Upper lobe of left lung (tissue), 6 donors: ENCODE data around the gene COA3. TPM values are rescaled to one million over a fixed set of nuclear protein-coding genes. Genes with fewer than 3 reads are reported as not detected.

ENCODE experiments used
- ATAC-seq, 2 donors: fragments of 200-7000 bp; cut with Tn5 transposase; one replicate each; pipeline ENCODE4 v1.9.1; 2022; ENCODE audit warnings: mild to moderate bottlenecking in 2 of 2, moderate library complexity in 2 of 2; ENCODE audit not compliant: low FRiP score in 2 of 2
- DNase-seq, 2 donors: peaks; one replicate each; pipeline ENCODE4 v3.0.0-alpha.2; 2019 to 2020
- H3K27ac ChIP-seq, 4 donors: fragments of 200-600 bp; sonication (generic); one replicate each; pipeline ENCODE4 v1.5.1; 2016 to 2019
- H3K27me3 ChIP-seq, 4 donors: fragments of 200-600 bp; sonication (generic); one replicate each; pipeline ENCODE4 v1.5.1; 2017 to 2019
- H3K36me3 ChIP-seq, 4 donors: fragments of 200-600 bp; sonication (generic); one replicate each; pipeline ENCODE4 v1.5.1; 2016 to 2019
- H3K4me1 ChIP-seq, 4 donors: fragments of 200-600 bp; sonication (generic); one replicate each; pipeline ENCODE4 v1.5.1; 2018 to 2019
- H3K4me3 ChIP-seq, 4 donors: fragments of 200-600 bp; sonication (generic); one replicate each; pipeline ENCODE4 v1.5.1; 2017 to 2019; ENCODE audit warnings: mild to moderate bottlenecking in 2 of 4, moderate library complexity in 1 of 4
- H3K9me3 ChIP-seq, 4 donors: fragments of 200-600 bp; sonication (generic); one replicate each; pipeline ENCODE4 v1.5.1; 2018 to 2019
- EP300 ChIP-seq, 4 donors: sonication (generic); formaldehyde crosslinking; IDR thresholded peaks; one replicate each; pipeline ENCODE4 v1.5.1; 2017; ENCODE audit warnings: antibody characterized with exemption in 4 of 4, control low read depth in 2 of 4
- POLR2A ChIP-seq, 4 donors: fragments of 450-650 bp; IDR thresholded peaks; one replicate each; pipeline ENCODE4 v1.5.1; 2016 to 2017; ENCODE audit warnings: antibody characterized with exemption in 4 of 4, mild to moderate bottlenecking in 2 of 4
- POLR2AphosphoS5 ChIP-seq, 2 donors: sonication (generic); formaldehyde crosslinking; IDR thresholded peaks; one replicate each; pipeline ENCODE4 v1.5.1; 2017; ENCODE audit warnings: antibody characterized with exemption in 2 of 2
- WGBS, 2 donors: methylation state at CpG; one replicate each; pipeline ENCODE4 v1.1.5; 2017 to 2018; 5-methylcytosine and 5-hydroxymethylcytosine counted together
- total RNA-seq, 6 donors: library from RNA; depleted of rRNA in 4 of 6; stranded (reverse); fragments of >200 nt in 4 of 6; gene quantifications; one replicate each; pipeline versions ENCODE4 v1.1.0 to v1.2.1, GENCODE V29; 2016 to 2021
- TF ChIP-seq, protein P1 (sequence below), 6 experiments: fragments of 450-650 bp in 4 of 6; fragments of 200-600 bp in 2 of 6; sonication (generic) in 2 of 6; IDR thresholded peaks; one replicate each; pipeline ENCODE4 v1.5.1; 2016 to 2019; ENCODE audit warnings: antibody characterized with exemption in 6 of 6
- donor health status: DM: no; HTN: no; CAD: no; lungs with moderate emphysema.
- donor health status: DM: no; HTN: yes; CAD: no; lungs with severe emphysema.

Gene COA3
- total RNA-seq, 6 donors from 2014 or later = 23.3 to 95.3 (median 67.4) TPM

DNA sequence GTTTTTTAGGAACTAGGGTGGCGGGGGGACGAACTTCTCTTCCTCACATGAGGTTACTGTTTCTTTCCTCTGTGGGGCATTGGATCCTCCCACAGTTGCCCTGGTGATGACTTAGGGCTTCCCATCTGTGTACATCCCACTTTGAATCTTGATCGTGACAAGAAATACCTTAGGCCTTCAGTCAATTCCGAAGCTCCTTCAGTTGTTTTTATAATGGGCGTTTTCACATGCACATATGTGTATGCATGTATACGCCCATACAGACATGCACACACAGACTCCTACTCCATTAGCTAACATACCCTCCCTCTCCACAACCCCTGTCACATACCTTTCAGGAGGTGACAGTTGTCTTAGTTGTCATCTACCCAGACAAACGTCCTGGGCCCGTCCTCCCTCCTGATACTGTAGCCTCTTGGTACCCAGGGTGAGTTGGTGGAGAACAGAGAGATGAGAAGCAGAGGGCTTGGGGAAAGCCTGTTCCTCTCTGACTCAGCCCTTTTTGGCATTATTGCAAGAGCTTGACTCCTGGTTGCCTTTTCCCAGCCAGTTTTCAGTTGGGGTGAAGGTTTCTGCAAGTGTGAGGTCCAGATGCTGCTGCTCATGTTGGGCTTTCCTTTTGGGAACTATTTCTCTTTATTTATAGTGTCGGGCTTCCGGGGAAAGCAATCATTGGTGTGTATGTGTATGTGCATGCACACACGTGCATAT, 43.6 kb upstream of the COA3 start:
- DNase-seq (no peak), ATAC-seq (no peak)
- Histone ChIP-seq H3K4me3 (no peak overlapping the region), H3K27me3 (no peaks in the 10 kb centered on the region), H3K27ac (no peak overlapping the region), H3K36me3 (peaks cover 38 to 89% (median 78%) of the 10 kb centered on the region in 4 donors), H3K9me3 (no peaks in the 10 kb centered on the region), H3K4me1 (peaks cover 28 to 40% (median 32%) of the 10 kb centered on the region in 4 donors)
- no peak for TF ChIP-seq POLR2AphosphoS5 (IDR thresholded peaks at IDR 0.05)
- TF ChIP-seq POLR2A (IDR thresholded peaks at IDR 0.05) = no peak
- WGBS, 2 donors = 77 to 82% methylated on average over 11 of the region's 11 CpGs

DNA sequence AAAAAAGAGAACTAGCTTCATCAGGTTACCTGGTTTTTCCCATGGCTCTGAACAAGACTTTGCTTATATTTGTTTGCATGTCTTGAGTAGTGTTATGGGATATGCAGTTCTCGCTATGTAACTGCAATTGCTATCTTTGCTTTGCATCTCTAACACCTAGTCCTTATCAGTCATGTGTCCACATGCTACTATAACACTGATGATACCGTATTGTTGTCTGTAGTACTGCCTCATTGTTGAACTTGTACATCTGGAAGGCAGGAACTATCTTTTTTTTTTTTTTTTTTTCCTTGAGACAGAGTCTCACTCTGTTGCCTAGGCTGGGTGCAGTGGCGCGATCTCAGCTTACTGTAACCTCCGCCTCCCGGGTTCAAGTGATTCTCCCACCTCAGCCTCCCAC, 37.2 kb upstream of the COA3 start:
- ATAC-seq (no peak), DNase-seq (no peak)
- no peaks in the 10 kb centered on the region for H3K9me3 ChIP-seq
- H3K27ac ChIP-seq = no peak overlapping the region
- 92 to 94% methylated on average over 6 of the region's 6 CpGs for WGBS, 2 donors
- H3K27me3 ChIP-seq = no peaks in the 10 kb centered on the region
- TF ChIP-seq POLR2A (IDR thresholded peaks at IDR 0.05) (no peak), EP300 (IDR thresholded peaks at IDR 0.05) (no peak), POLR2AphosphoS5 (IDR thresholded peaks at IDR 0.05) (no peak)
- TF ChIP-seq, protein P1, sequence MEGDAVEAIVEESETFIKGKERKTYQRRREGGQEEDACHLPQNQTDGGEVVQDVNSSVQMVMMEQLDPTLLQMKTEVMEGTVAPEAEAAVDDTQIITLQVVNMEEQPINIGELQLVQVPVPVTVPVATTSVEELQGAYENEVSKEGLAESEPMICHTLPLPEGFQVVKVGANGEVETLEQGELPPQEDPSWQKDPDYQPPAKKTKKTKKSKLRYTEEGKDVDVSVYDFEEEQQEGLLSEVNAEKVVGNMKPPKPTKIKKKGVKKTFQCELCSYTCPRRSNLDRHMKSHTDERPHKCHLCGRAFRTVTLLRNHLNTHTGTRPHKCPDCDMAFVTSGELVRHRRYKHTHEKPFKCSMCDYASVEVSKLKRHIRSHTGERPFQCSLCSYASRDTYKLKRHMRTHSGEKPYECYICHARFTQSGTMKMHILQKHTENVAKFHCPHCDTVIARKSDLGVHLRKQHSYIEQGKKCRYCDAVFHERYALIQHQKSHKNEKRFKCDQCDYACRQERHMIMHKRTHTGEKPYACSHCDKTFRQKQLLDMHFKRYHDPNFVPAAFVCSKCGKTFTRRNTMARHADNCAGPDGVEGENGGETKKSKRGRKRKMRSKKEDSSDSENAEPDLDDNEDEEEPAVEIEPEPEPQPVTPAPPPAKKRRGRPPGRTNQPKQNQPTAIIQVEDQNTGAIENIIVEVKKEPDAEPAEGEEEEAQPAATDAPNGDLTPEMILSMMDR (IDR thresholded peaks at IDR 0.05) = no peak
- H3K4me1 ChIP-seq = peaks cover 19 to 34% (median 23%) of the 10 kb centered on the region in 4 donors
- H3K36me3 ChIP-seq = peaks cover 36 to 60% (median 51%) of the 10 kb centered on the region in 4 donors
- no peak overlapping the region for H3K4me3 ChIP-seq

DNA sequence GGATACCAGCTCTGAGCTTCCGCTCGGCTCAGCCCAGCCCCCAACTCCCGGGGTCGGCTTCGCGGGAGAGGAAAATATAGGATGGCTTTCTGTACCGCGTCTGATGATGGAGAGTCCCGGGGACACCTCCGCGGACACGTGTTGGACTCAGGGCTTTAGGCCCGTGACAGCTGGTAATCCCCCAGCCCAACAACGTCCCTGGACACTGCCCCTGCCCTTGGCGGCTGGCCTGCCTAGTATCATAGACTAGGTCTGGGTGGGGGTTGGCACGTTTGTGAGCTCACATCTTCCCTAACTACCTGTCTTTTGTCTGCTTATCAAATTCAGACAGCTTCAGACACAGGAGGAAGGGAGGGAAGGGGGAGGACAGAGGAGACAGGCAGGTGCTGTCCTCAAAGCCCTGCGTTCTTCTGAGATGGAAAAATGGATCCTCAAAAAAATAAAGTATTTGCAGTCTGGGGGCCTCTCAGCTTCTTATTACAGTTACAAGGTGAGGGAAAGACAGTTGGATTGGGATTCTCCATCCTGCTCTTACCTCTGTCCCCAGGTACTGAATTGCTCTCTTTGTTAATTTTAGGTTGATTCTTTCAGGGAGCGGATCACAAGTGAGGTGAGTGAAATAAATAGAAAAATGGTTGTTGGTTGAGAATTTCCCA, 35.4 kb upstream of the COA3 start:
- TF ChIP-seq POLR2AphosphoS5 (IDR thresholded peaks at IDR 0.05) (no peak), POLR2A (IDR thresholded peaks at IDR 0.05) (no peak), EP300 (IDR thresholded peaks at IDR 0.05) (no peak)
- TF ChIP-seq, protein P1 (IDR thresholded peaks at IDR 0.05) = no peak
- ATAC-seq = peak in 1 of 2 donors; percentile 23
- Histone ChIP-seq H3K27me3 (no peaks in the 10 kb centered on the region), H3K36me3 (peaks cover 20 to 41% (median 33%) of the 10 kb centered on the region in 4 donors), H3K4me1 (peaks cover 19 to 34% (median 23%) of the 10 kb centered on the region in 4 donors), H3K4me3 (peak overlapping the region; percentile 79 to 98 (median 94)), H3K9me3 (no peaks in the 10 kb centered on the region), H3K27ac (peak overlapping the region; percentile 89 to 95 (median 92))
- WGBS, 2 donors = 6 to 31% methylated on average over 3 to 18 of the region's 18 CpGs
- DNase-seq = no peak

DNA sequence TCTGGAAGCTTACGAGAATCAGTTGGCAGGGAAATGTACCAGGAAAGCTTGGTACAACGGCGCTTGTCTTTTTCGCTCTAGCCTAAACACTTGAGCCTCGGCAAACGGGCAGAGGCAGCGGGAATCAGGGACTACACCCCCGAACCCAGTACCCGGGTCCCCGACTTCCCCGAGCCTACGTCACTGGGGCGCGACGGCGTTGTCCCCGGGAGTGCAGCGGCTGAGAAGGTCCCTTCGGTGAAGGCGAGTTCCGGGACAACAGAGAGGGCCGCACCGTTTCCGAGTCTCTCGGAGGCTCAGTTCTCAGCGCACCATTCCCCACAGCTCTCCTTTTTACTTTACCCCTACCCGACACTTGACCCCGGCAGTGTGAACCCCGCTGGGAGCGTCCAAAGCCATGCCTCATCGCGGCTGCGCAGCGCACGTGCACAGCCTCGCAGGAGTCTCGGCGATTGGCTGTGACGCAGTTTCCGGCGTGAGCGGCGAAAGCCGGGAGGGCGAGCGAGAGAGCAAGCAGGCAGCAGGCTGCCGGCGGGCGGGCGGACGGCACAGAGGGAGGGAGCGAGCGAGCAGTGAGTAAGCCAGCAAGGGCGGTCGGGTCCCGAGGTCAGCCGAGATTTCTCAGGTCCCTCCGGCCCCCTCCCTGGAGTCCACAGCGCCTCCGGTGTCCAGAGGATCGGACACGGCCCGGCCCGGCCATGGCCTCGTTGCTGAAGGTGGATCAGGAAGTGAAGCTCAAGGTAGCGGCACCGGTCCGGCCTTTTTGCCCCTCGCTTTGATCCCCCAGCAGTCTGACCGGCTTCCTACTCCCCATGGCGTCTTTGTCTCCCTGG, 34.6 kb upstream of the COA3 start, which contains the start of gene PSME3:
TSS of gene PSME3 (plus strand) at position 464 of the 833 bp plus-strand sequence. CDS start at position 699, 235 bp downstream.
- peak within 1 kb of the TSS; percentile 79 to 98 (median 94) for H3K4me3 ChIP-seq
- 0% methylated on average over 42 to 45 of the region's 71 CpGs for WGBS, 2 donors
- peak; percentile 94 to 97 for ATAC-seq
- TF ChIP-seq POLR2AphosphoS5 (IDR thresholded peaks at IDR 0.05) (peak; percentile 98 to 99), POLR2A (IDR thresholded peaks at IDR 0.05) (peak; percentile 38 to 97 (median 89)), EP300 (IDR thresholded peaks at IDR 0.05) (peak in 1 of 4 donors; percentile 35)
- TF ChIP-seq, protein P1 (IDR thresholded peaks at IDR 0.05) = peak in 3 of 6 experiments; percentile 6 to 44 (median 19)
- DNase-seq = peak; percentile 92 to 97
- peak within 1 kb of the TSS; percentile 89 to 95 (median 92) for H3K27ac ChIP-seq
- peaks cover 19 to 34% (median 23%) of the 10 kb centered on the region in 4 donors for H3K4me1 ChIP-seq
- H3K36me3 ChIP-seq = peaks cover 12 to 34% (median 25%) of the 10 kb centered on the region in 4 donors
- H3K9me3 ChIP-seq = no peaks in the 10 kb centered on the region
- H3K27me3 ChIP-seq = no peaks in the 10 kb centered on the region
